GM19023 (cell line): ENCODE measurements around the gene PEMT.

ENCODE experiments used
- ATAC-seq: cut with Tn5 transposase; IDR thresholded peaks from one replicate; pipeline ENCODE4 v1.9.1; 2021; ENCODE audit warnings: mild to moderate bottlenecking, moderate library complexity; ENCODE audit not compliant: unreplicated experiment

Gene PEMT

GRCh38 chr17:17605083-17605728 lies 13.7 kb upstream of the PEMT start:
- no peak for ATAC-seq

GRCh38 chr17:17603895-17604225 lies 12.4 kb upstream of the PEMT start:
- no peak for ATAC-seq

- ATAC-seq = no peak
Measured at GRCh38 chr17:17603178-17603894, 11.8 kb upstream of the PEMT start.

- ATAC-seq = no peak
Measured at GRCh38 chr17:17599965-17600364, 8.5 kb upstream of the PEMT start.

- ATAC-seq = no peak
Measured at GRCh38 chr17:17598003-17598402, 6.5 kb upstream of the PEMT start.

DNA sequence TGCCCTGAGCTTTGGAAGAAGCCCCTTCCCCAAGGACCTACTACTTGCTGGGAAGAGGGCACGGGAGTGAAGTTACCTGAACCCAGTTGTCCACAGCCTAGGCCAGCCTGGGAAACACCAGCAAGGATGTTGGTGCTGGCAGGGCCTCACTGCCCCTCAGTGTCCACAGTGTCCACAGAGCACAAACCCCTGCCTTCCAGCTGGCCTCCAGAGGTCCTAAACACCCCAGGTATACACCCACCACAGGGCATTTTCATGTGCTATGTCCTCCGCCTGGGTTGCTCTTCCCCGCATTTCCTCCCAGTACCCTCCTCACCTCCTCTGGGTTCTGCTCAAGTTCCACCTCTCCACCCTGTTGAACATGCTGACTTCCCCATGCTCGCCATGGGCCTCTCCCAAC lies 4.2 kb upstream of the PEMT start:
- no peak for ATAC-seq

DNA sequence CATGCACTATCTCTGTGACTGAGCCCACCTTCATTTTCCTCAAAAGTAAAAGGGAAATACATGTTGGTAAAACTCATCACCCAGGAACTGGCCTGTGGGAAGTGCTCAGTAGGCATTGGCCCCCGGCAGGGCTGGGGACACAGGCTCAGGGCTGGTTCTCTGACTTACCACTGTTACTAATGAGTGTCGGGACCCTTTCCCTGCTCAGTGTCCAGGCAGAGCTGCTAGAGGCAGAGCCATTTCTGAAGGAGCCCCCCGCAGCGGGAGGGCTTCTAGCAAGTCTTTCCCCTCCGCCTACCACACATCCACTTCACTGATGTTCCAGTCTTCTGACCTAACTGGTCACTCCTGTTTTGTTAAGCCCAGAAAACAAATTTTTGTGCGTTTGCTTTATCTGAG lies 1.7 kb upstream of the PEMT start:
- no peak for ATAC-seq

DNA sequence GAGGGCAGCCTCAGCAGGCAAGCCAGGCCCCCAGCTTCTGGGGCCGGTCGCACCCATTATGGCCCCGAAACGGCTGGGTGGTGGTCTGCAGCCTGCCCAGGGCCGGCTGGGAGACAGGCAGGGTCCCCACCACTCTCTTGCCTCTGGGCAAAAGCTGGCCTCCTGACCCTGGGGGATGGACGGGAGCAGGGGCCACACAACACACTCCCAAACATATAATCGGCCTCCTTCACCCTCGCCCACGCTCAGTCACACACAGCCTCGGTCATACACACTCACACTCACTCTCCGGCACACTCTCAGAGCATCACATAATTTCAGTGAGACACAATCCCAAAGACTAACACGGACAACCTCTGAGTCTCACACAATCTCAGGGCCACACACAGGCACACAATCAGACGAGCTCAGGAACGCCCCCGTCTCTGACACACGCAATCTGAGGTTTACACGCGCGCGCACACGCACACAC lies 589 bp downstream of the PEMT start:
- ATAC-seq = no peak

DNA sequence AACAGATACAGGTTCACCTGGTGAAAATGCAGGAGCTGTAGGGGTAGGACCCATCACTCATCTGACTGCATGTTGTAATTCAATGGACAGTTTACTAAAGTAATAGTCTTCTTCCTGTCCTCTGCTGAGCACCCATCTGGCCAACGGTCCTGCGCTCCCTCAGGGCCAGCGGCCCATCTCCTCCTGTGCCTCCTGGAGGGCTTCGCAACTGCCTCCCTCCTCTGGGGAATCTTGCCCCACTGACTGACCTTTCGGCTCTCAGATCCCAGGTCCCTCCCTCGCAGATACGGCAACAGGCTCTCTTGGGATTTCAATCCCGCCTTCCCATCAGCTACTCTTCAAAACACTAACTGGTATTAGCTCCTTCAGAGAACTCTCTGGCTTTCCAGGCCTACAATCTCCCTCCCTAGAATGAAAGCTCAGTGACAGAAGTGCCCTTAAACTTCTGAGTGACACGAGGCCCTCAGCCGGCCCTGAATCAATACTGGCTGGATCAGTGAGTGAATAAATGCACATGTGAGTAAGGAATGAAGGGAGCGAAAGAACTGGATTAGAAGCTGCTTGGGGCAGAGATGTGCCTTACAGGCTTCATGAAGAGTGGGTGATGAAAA lies 1.3 kb downstream of the PEMT start:
- no peak for ATAC-seq

- ATAC-seq = no peak
Measured at GRCh38 chr17:17587614-17588337, 3.7 kb downstream of the PEMT start.

- ATAC-seq = no peak
Measured at GRCh38 chr17:17582372-17582771, 9.1 kb downstream of the PEMT start.

DNA sequence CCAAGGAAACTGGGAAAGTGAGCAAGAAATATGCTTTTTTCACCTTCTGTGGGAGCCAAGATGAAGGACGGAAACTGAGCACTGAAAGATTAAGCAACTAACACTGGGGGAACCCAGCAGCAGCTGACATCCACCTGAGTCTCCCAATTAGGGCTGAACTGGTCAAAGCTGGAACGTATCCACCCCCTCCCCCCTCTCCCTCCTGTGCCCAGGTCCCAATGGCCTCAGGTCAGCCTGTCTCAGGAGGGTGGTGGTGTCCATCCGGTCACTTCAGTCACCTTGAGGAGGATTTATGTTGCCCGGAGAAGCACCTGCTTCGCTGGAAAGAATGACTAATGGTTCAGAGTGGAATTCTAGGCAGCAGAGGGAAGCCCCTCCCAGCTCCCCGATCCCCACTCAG lies 10.0 kb downstream of the PEMT start:
- ATAC-seq = no peak

- ATAC-seq = no peak
Measured at GRCh38 chr17:17580662-17581470, 10.6 kb downstream of the PEMT start.

DNA sequence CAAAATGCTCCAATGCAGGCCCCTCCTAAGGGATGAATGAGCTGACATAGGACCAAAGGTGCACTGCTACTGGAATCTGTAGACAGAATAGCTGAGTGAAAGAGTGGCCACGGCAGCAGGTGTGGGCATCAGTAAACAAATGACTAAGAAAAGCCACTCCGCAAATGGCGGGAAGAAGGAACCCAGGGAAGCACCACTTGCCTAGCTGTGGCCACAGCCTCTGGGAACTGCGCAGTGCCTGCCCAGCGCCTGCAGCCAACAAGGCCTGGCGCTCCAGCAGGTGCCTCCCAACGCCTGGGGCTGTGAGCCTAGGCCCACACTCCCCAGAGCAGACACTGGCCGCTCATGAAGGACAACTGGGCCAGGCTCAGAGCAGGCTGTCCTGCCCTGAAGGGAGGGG lies 11.8 kb downstream of the PEMT start:
- ATAC-seq = no peak

DNA sequence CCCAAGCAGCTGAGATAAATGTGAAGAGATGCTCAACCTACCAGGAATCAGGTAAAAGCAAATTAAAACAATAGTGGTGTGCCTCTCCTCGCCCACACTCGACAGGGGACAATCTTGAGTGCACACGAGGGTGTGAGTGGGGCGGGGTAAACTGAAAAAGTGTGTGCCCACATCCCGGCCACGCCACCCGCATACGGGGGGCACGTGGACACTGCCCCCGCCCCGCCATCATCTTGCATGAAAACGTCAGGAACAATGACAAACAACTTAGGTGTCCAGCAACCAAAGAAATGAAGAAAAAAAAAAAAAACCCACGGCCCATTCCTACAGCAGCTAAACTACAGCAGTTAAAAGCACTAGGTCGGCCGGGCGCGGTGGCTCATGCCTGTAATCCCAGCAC lies 14.1 kb downstream of the PEMT start:
- ATAC-seq = no peak

GRCh38 chr17:17576772-17577234 lies 14.7 kb downstream of the PEMT start:
- no peak for ATAC-seq

- no peak for ATAC-seq
Measured at GRCh38 chr17:17575360-17576251, 15.9 kb downstream of the PEMT start.

GRCh38 chr17:17573912-17574311 lies 17.6 kb downstream of the PEMT start:
- no peak for ATAC-seq

- ATAC-seq = no peak
Measured at GRCh38 chr17:17572010-17572785, 19.3 kb downstream of the PEMT start.
